H54 (cell line): Measurements from ENCODE around the gene MYBL2.

Experiments
- DNase-seq: peaks from one replicate; pipeline ENCODE4 v3.0.0; 2011; ENCODE audit warnings: low spot score, mixed read lengths; ENCODE audit not compliant: insufficient read length
- FAIRE-seq: peaks from 3 replicates; lab custom pipeline; 2011; peaks lifted over from hg19 to GRCh38; lab: Jason Lieb, UNC
- POLR2A ChIP-seq: IDR thresholded peaks from 2 replicates; pipeline ENCODE4 v1.6.1; 2011; ENCODE audit warnings: low read depth, mild to moderate bottlenecking, low read length

The MYBL2 gene

GRCh38 chr20:43721429-43722152 is 54.7 kb downstream of the MYBL2 start:
- TF ChIP-seq POLR2A: no peak
- DNase-seq: no peak
- FAIRE-seq: no peak

- no peak for TF ChIP-seq POLR2A
- DNase-seq: no peak
- FAIRE-seq: no peak
Measured at GRCh38 chr20:43722153-43722505, 55.2 kb downstream of the MYBL2 start.

- TF ChIP-seq POLR2A: no peak
- DNase-seq (no peak), FAIRE-seq (no peak)
Measured at GRCh38 chr20:43723186-43723585, 56.3 kb downstream of the MYBL2 start.

- FAIRE-seq: no peak
- no peak for DNase-seq
- TF ChIP-seq POLR2A: no peak
Measured at GRCh38 chr20:43723735-43724134, 56.8 kb downstream of the MYBL2 start.

- no peak for FAIRE-seq
- no peak for DNase-seq
- TF ChIP-seq POLR2A: no peak
Measured at GRCh38 chr20:43724383-43724782, 57.5 kb downstream of the MYBL2 start.

- FAIRE-seq: no peak
- no peak for TF ChIP-seq POLR2A
- no peak for DNase-seq
Measured at GRCh38 chr20:43725666-43726065, 58.8 kb downstream of the MYBL2 start.

GRCh38 chr20:43726333-43726732 is 59.4 kb downstream of the MYBL2 start:
- FAIRE-seq (no peak), DNase-seq (no peak)
- TF ChIP-seq POLR2A: no peak

- no peak for FAIRE-seq
Measured at GRCh38 chr20:43726811-43727338, 60.0 kb downstream of the MYBL2 start, which contains the start of gene GTSF1L. GTSF1L (minus strand) TSS chr20:43727002; CDS start chr20:43726694, 308 bp downstream.

GRCh38 chr20:43727980-43728590 is 61.2 kb downstream of the MYBL2 start:
- DNase-seq (no peak), FAIRE-seq (no peak)
- no peak for TF ChIP-seq POLR2A

More at GRCh38 chr20:43726811-43727338, 60.0 kb downstream of the MYBL2 start, which contains the start of gene GTSF1L:
- DNase-seq: peak; percentile 26
- no peak for TF ChIP-seq POLR2A

GRCh38 chr20:43728686-43729255 is 61.9 kb downstream of the MYBL2 start:
- FAIRE-seq (no peak), DNase-seq (no peak)
- no peak for TF ChIP-seq POLR2A

GRCh38 chr20:43731469-43731868 is 64.6 kb downstream of the MYBL2 start:
- no peak for DNase-seq
- no peak for TF ChIP-seq POLR2A
- FAIRE-seq: no peak

GRCh38 chr20:43731927-43732326 is 65.0 kb downstream of the MYBL2 start:
- TF ChIP-seq POLR2A: no peak
- no peak for FAIRE-seq
- DNase-seq: no peak

- no peak for TF ChIP-seq POLR2A
- DNase-seq (no peak), FAIRE-seq (no peak)
Measured at GRCh38 chr20:43736588-43737158, 69.8 kb downstream of the MYBL2 start.

GRCh38 chr20:43737925-43738324 is 71.0 kb downstream of the MYBL2 start:
- DNase-seq (no peak), FAIRE-seq (no peak)
- no peak for TF ChIP-seq POLR2A
